AG04450 (cell line): ENCODE results near the gene SLC24A3. TPM values are rescaled to one million over a fixed set of nuclear protein-coding genes. Genes with fewer than 3 reads are reported as not detected.

Source experiments
- CTCF ChIA-PET: fragments of 300-600, 350-600 bp; formaldehyde crosslinking; extraction: SDS; loops from one replicate; lab custom pipeline; 2022; ENCODE audit warnings: antibody characterized with exemption, inconsistent platforms; lab: Charles Lee
- POLR2A ChIA-PET: fragments of 350-600 bp; formaldehyde crosslinking; extraction: SDS; loops from one replicate; lab custom pipeline; 2021; ENCODE audit warnings: antibody characterized with exemption, inconsistent platforms; lab: Yijun Ruan, JAX
- DNase-seq: peaks from one replicate; pipeline ENCODE4 v3.0.0-alpha.2; 2011; ENCODE audit warnings: low read depth, low spot score
- H3K27ac ChIP-seq: one replicate; pipeline ENCODE4 v1.5.1; 2012; ENCODE audit warnings: low read depth, low read length, control low read depth
- H3K27me3 ChIP-seq: one replicate; pipeline ENCODE4 v1.6.0; 2012; ENCODE audit warnings: low read length; ENCODE audit not compliant: control insufficient read depth, insufficient read depth
- H3K4me3 ChIP-seq: 2 replicates; pipeline ENCODE4 v1.5.1; 2011; ENCODE audit warnings: mild to moderate bottlenecking, low read depth, low read length, control low read depth
- H3K9me3 ChIP-seq: 2 replicates; pipeline ENCODE4 v1.5.1; 2012; ENCODE audit warnings: low read length; ENCODE audit not compliant: control insufficient read depth, insufficient read depth
- polyA plus RNA-seq: library from polyadenylated mRNA; depleted of rRNA; stranded (reverse); fragments of >200 nt; gene quantifications from 2 replicates; pipeline ENCODE4 v1.2.3, GENCODE V29; 2011
- TF ChIP-seq, protein P1 (sequence below): IDR thresholded peaks from 2 replicates; pipeline ENCODE4 v1.5.1; 2011; ENCODE audit warnings: low read depth, low read length, control low read depth, inconsistent platforms

SLC24A3 gene
- polyA plus RNA-seq, 1 experiment = not detected

DNA sequence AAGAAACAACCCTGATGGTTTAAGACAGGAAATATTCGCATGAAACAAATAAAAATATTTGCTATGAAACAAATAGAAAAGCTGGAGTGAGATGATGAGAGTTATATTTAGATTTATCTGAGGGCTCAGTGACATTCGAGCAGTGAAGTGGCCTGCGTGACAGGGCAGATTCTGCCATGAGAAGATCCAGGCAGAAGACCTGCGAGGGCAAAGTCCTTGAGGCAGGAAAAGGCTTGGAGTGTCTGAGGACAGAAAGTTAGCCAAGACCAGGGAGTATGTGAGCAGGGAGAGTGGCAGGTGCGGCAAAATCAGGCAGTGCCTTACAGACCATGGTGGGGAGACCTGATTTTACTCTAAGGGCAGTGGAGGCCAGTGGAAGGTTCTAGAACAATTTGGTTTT is 478.7 kb downstream of the SLC24A3 start:
- 0 out of 2 replicates have a peak, but pooled peaks cover under 1% of the 10 kb centered on the region for H3K9me3 ChIP-seq
- no peak overlapping the region for H3K27ac ChIP-seq
- TF ChIP-seq, protein P1, sequence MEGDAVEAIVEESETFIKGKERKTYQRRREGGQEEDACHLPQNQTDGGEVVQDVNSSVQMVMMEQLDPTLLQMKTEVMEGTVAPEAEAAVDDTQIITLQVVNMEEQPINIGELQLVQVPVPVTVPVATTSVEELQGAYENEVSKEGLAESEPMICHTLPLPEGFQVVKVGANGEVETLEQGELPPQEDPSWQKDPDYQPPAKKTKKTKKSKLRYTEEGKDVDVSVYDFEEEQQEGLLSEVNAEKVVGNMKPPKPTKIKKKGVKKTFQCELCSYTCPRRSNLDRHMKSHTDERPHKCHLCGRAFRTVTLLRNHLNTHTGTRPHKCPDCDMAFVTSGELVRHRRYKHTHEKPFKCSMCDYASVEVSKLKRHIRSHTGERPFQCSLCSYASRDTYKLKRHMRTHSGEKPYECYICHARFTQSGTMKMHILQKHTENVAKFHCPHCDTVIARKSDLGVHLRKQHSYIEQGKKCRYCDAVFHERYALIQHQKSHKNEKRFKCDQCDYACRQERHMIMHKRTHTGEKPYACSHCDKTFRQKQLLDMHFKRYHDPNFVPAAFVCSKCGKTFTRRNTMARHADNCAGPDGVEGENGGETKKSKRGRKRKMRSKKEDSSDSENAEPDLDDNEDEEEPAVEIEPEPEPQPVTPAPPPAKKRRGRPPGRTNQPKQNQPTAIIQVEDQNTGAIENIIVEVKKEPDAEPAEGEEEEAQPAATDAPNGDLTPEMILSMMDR = no peak
- no peak for DNase-seq
- CTCF ChIA-PET = interaction anchor here (1.2 to 1.9 kb wide), 3 partner anchors 94 to 304 kb away, joined by 3 to 9 read pairs (median 5); no protein-coding TSS in a partner anchor
- POLR2A ChIA-PET = no interaction called here
- H3K27me3 ChIP-seq = no peaks in the 10 kb centered on the region
- no peak overlapping the region for H3K4me3 ChIP-seq

DNA sequence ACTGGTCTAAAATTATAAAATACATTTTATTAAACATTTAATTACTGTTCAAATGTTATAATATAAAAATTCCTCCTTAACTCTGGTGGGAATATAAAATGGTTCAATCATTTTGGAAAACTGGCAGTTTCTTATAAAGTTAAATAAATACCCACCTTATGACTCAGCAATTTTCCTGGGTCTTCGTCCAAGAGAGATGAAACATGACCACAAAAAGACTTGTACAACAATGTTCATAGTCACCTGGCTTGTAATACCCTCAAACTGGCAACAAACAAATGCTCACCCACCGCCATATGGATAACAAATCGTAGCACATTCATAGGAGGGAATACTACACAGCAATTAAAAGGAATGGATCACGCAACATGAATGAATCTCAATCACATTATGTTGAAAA is 479.7 kb downstream of the SLC24A3 start:
- no peak overlapping the region for H3K4me3 ChIP-seq
- H3K27ac ChIP-seq = no peak overlapping the region
- H3K9me3 ChIP-seq = no peaks in the 10 kb centered on the region
- no peaks in the 10 kb centered on the region for H3K27me3 ChIP-seq
- DNase-seq = no peak
- CTCF ChIA-PET = interaction anchor here (0.9 to 3.5 kb wide), 10 partner anchors 9 to 312 kb away, joined by 3 to 22 read pairs (median 6); partner anchors contain the start of gene RIN2
- POLR2A ChIA-PET = no interaction called here
- TF ChIP-seq, protein P1 = no peak

DNA sequence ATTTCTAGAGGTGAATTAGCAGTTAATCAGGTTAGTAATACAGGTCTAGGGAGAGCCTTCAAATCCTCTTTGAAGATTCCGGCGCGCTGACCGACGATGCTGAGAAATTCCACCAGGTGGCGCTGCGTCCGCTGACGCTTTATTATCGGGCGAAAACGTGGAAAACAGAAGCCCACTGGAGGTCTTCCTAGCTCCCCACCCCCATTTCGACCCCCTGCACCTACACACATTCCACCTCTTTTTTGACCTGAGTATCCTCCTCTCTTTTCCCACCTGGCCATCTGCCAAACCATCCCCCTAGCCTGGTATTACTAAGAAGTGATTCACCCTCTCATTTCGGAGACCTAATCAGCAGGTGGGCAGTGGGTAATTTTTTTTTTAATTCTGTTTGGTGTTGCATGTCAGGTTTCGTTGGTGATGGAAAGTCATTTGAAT is 480.3 kb downstream of the SLC24A3 start:
- H3K9me3 ChIP-seq = peaks cover under 1% of the 10 kb centered on the region; the same call in 1 of the 2 replicates
- H3K27ac ChIP-seq = no peak overlapping the region
- no peak overlapping the region for H3K4me3 ChIP-seq
- ChIA-PET CTCF (interaction anchor here (0.7 to 3.5 kb wide), 34 partner anchors 8 to 360 kb away, joined by 3 to 22 read pairs (median 4); partner anchors contain the start of genes CFAP61, CRNKL1 and RIN2), POLR2A (no interaction called here)
- TF ChIP-seq, protein P1 = peak; percentile 87
- no peaks in the 10 kb centered on the region for H3K27me3 ChIP-seq
- no peak for DNase-seq

DNA sequence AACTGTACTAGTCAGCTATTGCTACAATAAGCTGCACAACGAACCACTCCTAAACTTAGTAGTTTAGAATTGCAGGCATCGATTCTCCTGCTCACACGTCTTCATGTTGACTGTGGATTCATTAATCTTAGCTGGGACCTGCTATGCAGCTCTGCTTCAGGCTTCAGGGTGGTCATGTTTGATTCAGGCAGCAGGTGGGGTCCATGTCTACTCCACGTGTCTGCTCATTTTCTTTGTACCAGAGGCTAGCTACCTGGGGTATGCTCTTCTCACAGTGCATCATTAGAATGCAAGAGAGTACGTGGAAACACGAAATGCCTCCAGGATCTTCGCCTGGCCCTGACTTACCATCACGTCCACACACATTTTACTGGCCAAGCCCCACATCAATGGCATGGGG is 481.1 kb downstream of the SLC24A3 start:
- TF ChIP-seq, protein P1 = no peak
- POLR2A ChIA-PET = no interaction called here
- DNase-seq = no peak

DNA sequence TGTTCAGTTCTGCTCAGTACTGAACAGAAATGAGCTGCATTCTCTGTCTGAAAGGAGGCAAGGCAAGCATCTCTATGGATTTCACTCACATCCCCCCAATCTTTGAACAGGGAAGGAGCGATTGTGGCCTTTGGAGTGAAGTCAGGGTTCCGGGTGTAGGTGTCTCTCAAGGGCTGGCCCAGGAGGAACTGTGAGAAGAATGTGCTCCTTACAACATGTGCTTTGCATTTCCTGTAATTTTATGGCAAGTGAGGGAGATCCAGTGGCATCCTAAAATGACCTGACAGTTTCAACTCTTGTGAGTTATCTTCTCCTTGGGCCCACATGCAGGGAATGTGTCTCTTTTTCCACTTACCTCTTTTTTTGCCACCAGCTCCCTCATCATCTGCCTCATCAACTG is 482.6 kb downstream of the SLC24A3 start:
- H3K9me3 ChIP-seq = peaks cover 3% of the 10 kb centered on the region; the same call in 1 of the 2 replicates
- no peak overlapping the region for H3K4me3 ChIP-seq
- no peaks in the 10 kb centered on the region for H3K27me3 ChIP-seq
- CTCF ChIA-PET = interaction anchor here (0.6 to 3.5 kb wide), 3 partner anchors 10 to 299 kb away, joined by 3 to 22 read pairs (median 6); no protein-coding TSS in a partner anchor
- DNase-seq = no peak
- no peak overlapping the region for H3K27ac ChIP-seq
- POLR2A ChIA-PET = no interaction called here
- TF ChIP-seq, protein P1 = no peak

More for the DNA sequence above, 481.1 kb downstream of the SLC24A3 start:
- Histone ChIP-seq H3K4me3 (no peak overlapping the region), H3K9me3 (peaks cover 3% of the 10 kb centered on the region; the same call in 1 of the 2 replicates), H3K27ac (no peak overlapping the region), H3K27me3 (no peaks in the 10 kb centered on the region)
- CTCF ChIA-PET = interaction anchor here (0.7 to 3.5 kb wide), 31 partner anchors 8 to 359 kb away, joined by 3 to 22 read pairs (median 4); partner anchors contain the start of genes CFAP61 and CRNKL1
